KMS-11 (cell line): Measurements from ENCODE around the gene ATP2C1.
"Not testable (repeated sequence)": the region's sequence is repeated elsewhere in the genome, so short reads cannot be mapped to it uniquely, and the experiment has no call there.

ENCODE experiments used
- H2AFZ ChIP-seq: fragments of 200-600 bp; sonication (generic); 2 replicates; pipeline ENCODE4 v1.6.1; 2016; ENCODE audit warnings: antibody characterized with exemption, mixed run types, low read depth
- H3K27ac ChIP-seq: fragments of 200-600 bp; sonication (generic); 2 replicates; pipeline ENCODE4 v1.6.1; 2016; ENCODE audit warnings: mild to moderate bottlenecking, mixed run types
- H3K27me3 ChIP-seq: fragments of 200-600 bp; sonication (generic); 2 replicates; pipeline ENCODE4 v1.6.1; 2017; ENCODE audit warnings: mild to moderate bottlenecking, low read depth, mixed run types, moderate library complexity; ENCODE audit not compliant: insufficient read depth
- H3K36me3 ChIP-seq: fragments of 200-600 bp; sonication (generic); 2 replicates; pipeline ENCODE4 v1.6.1; 2017; ENCODE audit warnings: mild to moderate bottlenecking, mixed run types; ENCODE audit not compliant: insufficient read depth
- H3K4me1 ChIP-seq: fragments of 200-600 bp; sonication (generic); 2 replicates; pipeline ENCODE4 v1.6.1; 2016; ENCODE audit warnings: mild to moderate bottlenecking, low read depth, mixed run types; ENCODE audit not compliant: poor library complexity, severe bottlenecking
- H3K4me2 ChIP-seq: fragments of 200-600 bp; sonication (generic); 2 replicates; pipeline ENCODE4 v1.7.0; 2016; ENCODE audit warnings: mild to moderate bottlenecking, mixed run types
- H3K4me3 ChIP-seq: fragments of 200-600 bp; sonication (generic); IDR thresholded peaks from 2 replicates; pipeline ENCODE4 v1.6.1; 2017; ENCODE audit warnings: low read depth, low read length, mixed read lengths; ENCODE audit not compliant: insufficient read depth
- H3K79me2 ChIP-seq: fragments of 200-600 bp; sonication (generic); 2 replicates; pipeline ENCODE4 v1.6.1; 2016; ENCODE audit warnings: low read depth, mixed run types; ENCODE audit not compliant: insufficient read depth
- H3K9ac ChIP-seq: fragments of 200-600 bp; sonication (generic); 2 replicates; pipeline ENCODE4 v1.6.1; 2016; ENCODE audit warnings: mild to moderate bottlenecking, mixed run types
- H4K20me1 ChIP-seq: fragments of 200-600 bp; sonication (generic); 2 replicates; pipeline ENCODE4 v1.6.1; 2016; ENCODE audit warnings: mild to moderate bottlenecking, mixed run types; ENCODE audit not compliant: insufficient read depth
- TF ChIP-seq, protein P1 (sequence below): fragments of 200-600 bp; sonication (generic); conservative IDR thresholded peaks from 2 replicates; pipeline ENCODE4 v1.6.1; 2017; ENCODE audit warnings: low read depth, mild to moderate bottlenecking, antibody characterized with exemption, low read length, moderate library complexity, mixed read lengths

Gene ATP2C1

DNA sequence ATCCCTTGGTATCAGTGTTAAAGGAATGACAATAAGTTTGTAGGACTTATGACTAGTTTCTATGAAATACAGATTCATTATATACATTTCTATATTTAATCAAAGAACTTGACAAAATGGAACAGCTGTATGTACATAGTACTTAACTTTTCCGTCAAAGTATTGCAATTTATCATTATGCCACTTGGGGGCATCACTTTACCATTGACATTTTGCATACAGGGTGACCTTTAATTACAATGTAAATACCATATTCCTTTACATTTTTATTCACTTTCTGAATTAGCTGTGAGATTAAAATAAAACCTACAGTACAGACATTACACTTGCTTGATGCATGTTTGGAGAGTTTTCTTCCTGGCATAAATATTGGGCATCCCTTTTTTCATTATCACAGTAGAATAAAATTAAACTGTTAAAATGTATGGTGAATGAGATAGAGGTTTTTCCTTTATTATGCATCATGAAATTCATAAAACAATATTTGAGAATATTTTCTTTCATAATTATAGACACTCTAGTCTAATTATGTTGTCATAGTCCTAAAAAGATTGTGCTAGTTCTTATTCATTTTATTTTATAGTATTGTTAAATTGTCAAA is 139.7 kb downstream of the ATP2C1 start:
- Histone ChIP-seq H3K9ac (no peak overlapping the region), H3K79me2 (no peaks in the 10 kb centered on the region), H4K20me1 (no peaks in the 10 kb centered on the region), H3K27ac (no peak overlapping the region), H2AFZ (no peak overlapping the region), H3K27me3 (no peaks in the 10 kb centered on the region), H3K4me1 (no peaks in the 10 kb centered on the region), H3K4me2 (no peak overlapping the region), H3K36me3 (no peaks in the 10 kb centered on the region), H3K4me3 (no peak overlapping the region)
- TF ChIP-seq, protein P1, sequence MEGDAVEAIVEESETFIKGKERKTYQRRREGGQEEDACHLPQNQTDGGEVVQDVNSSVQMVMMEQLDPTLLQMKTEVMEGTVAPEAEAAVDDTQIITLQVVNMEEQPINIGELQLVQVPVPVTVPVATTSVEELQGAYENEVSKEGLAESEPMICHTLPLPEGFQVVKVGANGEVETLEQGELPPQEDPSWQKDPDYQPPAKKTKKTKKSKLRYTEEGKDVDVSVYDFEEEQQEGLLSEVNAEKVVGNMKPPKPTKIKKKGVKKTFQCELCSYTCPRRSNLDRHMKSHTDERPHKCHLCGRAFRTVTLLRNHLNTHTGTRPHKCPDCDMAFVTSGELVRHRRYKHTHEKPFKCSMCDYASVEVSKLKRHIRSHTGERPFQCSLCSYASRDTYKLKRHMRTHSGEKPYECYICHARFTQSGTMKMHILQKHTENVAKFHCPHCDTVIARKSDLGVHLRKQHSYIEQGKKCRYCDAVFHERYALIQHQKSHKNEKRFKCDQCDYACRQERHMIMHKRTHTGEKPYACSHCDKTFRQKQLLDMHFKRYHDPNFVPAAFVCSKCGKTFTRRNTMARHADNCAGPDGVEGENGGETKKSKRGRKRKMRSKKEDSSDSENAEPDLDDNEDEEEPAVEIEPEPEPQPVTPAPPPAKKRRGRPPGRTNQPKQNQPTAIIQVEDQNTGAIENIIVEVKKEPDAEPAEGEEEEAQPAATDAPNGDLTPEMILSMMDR, result peak; percentile 90

DNA sequence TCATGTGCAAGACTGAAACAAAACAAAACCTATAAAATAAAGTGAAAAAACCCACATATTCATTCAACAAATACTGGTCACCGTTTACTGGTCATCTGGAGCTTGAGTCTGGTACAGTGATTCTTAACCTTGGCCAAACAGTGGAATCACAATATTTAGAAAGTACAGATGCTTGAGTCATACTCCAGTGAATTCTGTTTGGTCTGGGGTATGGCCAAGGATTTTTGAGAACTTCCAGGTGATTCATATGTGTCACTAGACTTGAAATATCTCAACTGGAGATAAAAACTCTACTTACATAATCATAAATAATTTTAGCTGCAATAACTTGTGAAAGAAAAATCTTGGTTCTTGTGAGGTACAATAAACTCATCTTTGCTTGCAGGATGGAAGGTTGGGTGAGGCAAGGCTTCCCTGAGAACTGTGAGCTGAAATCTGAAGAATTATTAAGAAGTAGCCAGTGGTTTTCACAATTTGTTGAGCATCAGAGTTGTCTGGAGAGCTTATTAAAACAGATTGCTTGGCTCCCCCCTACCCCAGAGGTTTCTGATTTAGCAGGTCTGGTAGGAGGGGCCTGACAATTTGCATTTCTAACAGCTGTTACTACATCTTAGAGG is 142.4 kb downstream of the ATP2C1 start:
- no peak overlapping the region for H3K9ac ChIP-seq
- no peak overlapping the region for H2AFZ ChIP-seq
- no peaks in the 10 kb centered on the region for H3K36me3 ChIP-seq
- H3K79me2 ChIP-seq, result no peaks in the 10 kb centered on the region
- no peaks in the 10 kb centered on the region for H4K20me1 ChIP-seq
- H3K4me3 ChIP-seq, result no peak overlapping the region
- H3K27me3 ChIP-seq, result no peaks in the 10 kb centered on the region
- no peak overlapping the region for H3K27ac ChIP-seq
- TF ChIP-seq, protein P1, result no peak
- H3K4me2 ChIP-seq, result no peak overlapping the region
- peaks cover 22% of the 10 kb centered on the region for H3K4me1 ChIP-seq

DNA sequence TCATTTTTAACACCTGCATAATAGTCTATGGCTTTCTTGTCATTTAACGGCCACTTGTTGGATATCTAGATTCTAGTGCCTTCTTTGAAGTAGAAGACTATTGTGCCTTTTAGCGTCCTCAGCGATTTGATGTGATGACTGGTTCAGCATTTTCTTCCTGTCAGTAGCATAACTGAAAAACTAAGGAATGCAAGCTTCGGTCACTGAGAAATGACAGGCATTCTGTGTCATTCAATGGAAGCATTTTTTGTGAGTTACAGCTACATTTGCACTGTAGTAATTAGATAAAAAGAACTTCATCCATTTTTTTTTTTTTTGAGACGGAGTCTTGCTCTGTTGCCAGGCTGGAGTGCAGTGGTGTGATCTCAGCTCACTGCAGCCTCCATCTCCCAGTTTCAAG is 143.1 kb downstream of the ATP2C1 start:
- no peaks in the 10 kb centered on the region for H3K79me2 ChIP-seq
- no peaks in the 10 kb centered on the region for H4K20me1 ChIP-seq
- H3K27me3 ChIP-seq, result no peaks in the 10 kb centered on the region
- H3K4me1 ChIP-seq, result peaks cover 29% of the 10 kb centered on the region
- no peak overlapping the region for H3K4me3 ChIP-seq
- no peak overlapping the region for H3K4me2 ChIP-seq
- H3K36me3 ChIP-seq, result no peaks in the 10 kb centered on the region
- H2AFZ ChIP-seq, result no peak overlapping the region
- no peak overlapping the region for H3K27ac ChIP-seq
- TF ChIP-seq, protein P1, result no peak
- H3K9ac ChIP-seq, result no peak overlapping the region

DNA sequence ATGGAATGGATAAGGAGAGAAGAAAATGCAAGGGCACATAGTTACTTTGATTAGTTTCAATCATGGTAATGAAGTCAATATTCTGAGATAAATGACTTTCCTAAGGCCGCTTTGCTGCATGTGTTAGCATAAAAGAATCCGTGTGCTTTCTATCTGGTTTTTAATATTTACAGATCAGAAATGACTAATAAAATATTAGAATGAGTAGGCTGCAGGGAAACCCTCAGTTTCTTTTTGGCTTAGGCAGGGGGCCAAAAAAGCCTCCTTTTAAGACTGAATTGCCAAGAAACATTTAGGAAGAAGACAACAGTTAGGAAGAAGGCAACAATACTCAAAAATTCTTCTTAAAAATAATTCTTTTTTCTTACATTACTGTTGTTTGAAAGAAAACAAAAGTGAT is 144.4 kb downstream of the ATP2C1 start:
- no peaks in the 10 kb centered on the region for H3K36me3 ChIP-seq
- no peak overlapping the region for H2AFZ ChIP-seq
- H3K4me1 ChIP-seq, result peaks cover 40% of the 10 kb centered on the region
- no peak overlapping the region for H3K27ac ChIP-seq
- TF ChIP-seq, protein P1, result no peak
- no peaks in the 10 kb centered on the region for H4K20me1 ChIP-seq
- no peak overlapping the region for H3K4me2 ChIP-seq
- H3K27me3 ChIP-seq, result no peaks in the 10 kb centered on the region
- no peak overlapping the region for H3K9ac ChIP-seq
- H3K79me2 ChIP-seq, result no peaks in the 10 kb centered on the region
- H3K4me3 ChIP-seq, result no peak overlapping the region

DNA sequence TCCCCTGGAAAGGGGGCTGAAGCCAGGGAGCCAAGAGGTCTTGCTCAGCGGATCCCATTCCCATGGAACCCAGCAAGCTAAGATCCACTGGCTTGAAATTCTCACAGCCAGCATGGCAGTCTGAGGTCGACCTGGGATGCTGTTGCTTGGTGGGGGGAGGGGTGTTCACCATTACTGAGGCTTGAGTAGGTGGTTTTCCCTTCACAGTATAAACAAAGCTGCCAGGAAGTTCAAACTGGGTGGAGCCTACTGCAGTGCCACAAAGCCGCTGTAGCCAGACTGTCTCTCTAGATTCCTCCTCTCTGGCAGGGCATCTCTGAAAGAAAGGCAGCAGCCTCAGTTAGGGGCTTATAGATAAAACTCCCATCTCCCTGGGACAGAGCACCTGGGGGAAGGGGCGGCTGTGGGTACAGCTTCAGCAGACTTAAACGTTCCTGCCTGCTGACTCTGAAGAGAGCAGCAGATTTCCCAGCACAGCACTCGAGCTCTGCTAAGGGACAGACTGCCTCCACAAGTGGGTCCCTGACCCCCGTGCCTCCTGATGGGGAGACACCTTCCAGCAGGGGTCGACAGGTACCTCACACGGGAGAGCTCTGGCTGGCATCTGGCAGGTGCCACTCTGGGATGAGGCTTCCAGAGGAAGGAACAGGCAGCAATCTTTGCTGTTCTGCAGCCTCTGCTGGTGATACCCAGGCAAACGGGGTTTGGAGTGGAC is 148.5 kb downstream of the ATP2C1 start:
- not testable (repeated sequence) for H4K20me1 ChIP-seq, H3K36me3 ChIP-seq, H3K79me2 ChIP-seq, H3K27me3 ChIP-seq, H3K4me3 ChIP-seq
- Histone ChIP-seq H3K27ac (peak overlapping the region; percentile 16; the same call in 1 of the 2 replicates), H2AFZ (peak overlapping the region; percentile 83), H3K9ac (peak overlapping the region; percentile 33; the same call in 1 of the 2 replicates), H3K4me1 (peaks cover 50% of the 10 kb centered on the region), H3K4me2 (peak overlapping the region; percentile 74)
